Measurements from ENCODE around the gene ACR. TPM values are rescaled to one million over a fixed set of nuclear protein-coding genes. Genes with fewer than 3 reads are reported as not detected.

The ACR gene
- 0.11 to 0.14 TPM in 2 of 5 replicates, not detected in the others for total RNA-seq (2022; extraction: Qiagen RNA extraction; ENCODE audit: low read depth)

GRCh38 chr22:50737728-50738648, at the start of gene ACR:
TSS of gene ACR (plus strand) at chr22:50738204. CDS start at chr22:50738236, 32 bp downstream.

GRCh38 chr22:50783033-50783879, 45.3 kb downstream of the ACR start, which contains the start of gene RABL2B:
TSS of gene RABL2B (minus strand) at chr22:50783636. CDS start at chr22:50782294, 1,342 bp downstream.

Other genes starting within 250 kb of the ACR start
- 34.6 to 48.2 TPM (median 46.9 TPM) in 5 replicates for gene LMF2, start 230.5 kb upstream of the ACR start, total RNA-seq (2022; extraction: Qiagen RNA extraction; ENCODE audit: low read depth)
- 32.6 to 42.7 TPM (median 36.6 TPM) in 5 replicates for gene NCAPH2, start 230.0 kb upstream of the ACR start, total RNA-seq (2022; extraction: Qiagen RNA extraction; ENCODE audit: low read depth)
- gene SCO2, start 212.6 kb upstream of the ACR start, total RNA-seq (2022; extraction: Qiagen RNA extraction; ENCODE audit: low read depth): 3.0 to 6.3 TPM (median 5.7 TPM) in 5 replicates
- 11.7 to 19.6 TPM (median 17.7 TPM) in 5 replicates for gene TYMP, start 208.2 kb upstream of the ACR start, total RNA-seq (2022; extraction: Qiagen RNA extraction; ENCODE audit: low read depth)
- gene KLHDC7B, start 192.3 kb upstream of the ACR start, total RNA-seq (2022; extraction: Qiagen RNA extraction; ENCODE audit: low read depth): not detected in 5 replicates
- gene SYCE3, start 175.3 kb upstream of the ACR start, total RNA-seq (2022; extraction: Qiagen RNA extraction; ENCODE audit: low read depth): 0.40 to 0.80 TPM (median 0.75 TPM) in 3 of 5 replicates, not detected in the others
- 7.6 to 13.7 TPM (median 11.2 TPM) in 5 replicates for gene CPT1B, start 159.8 kb upstream of the ACR start, total RNA-seq (2022; extraction: Qiagen RNA extraction; ENCODE audit: low read depth)
- 12.2 to 23.0 TPM (median 17.5 TPM) in 5 replicates for gene CHKB, start 155.4 kb upstream of the ACR start, total RNA-seq (2022; extraction: Qiagen RNA extraction; ENCODE audit: low read depth)
- gene MAPK8IP2, start 137.4 kb upstream of the ACR start, total RNA-seq (2022; extraction: Qiagen RNA extraction; ENCODE audit: low read depth): 2.9 to 3.9 TPM (median 3.7 TPM) in 5 replicates
- 17.0 to 23.9 TPM (median 22.0 TPM) in 5 replicates for gene ARSA, start 110.1 kb upstream of the ACR start, total RNA-seq (2022; extraction: Qiagen RNA extraction; ENCODE audit: low read depth)
- gene SHANK3, start 65.4 kb upstream of the ACR start, total RNA-seq (2022; extraction: Qiagen RNA extraction; ENCODE audit: low read depth): 3.0 to 5.3 TPM (median 4.1 TPM) in 5 replicates
- gene RABL2B, start 45.4 kb downstream of the ACR start, total RNA-seq (2022; extraction: Qiagen RNA extraction; ENCODE audit: low read depth): 15.5 to 19.4 TPM (median 18.4 TPM) in 5 replicates

Measured in A549 treated with GW870086 at 1 μM for 4 hours (cell line).